GM23338 (cell line): Measurements from ENCODE around the gene MYO5A. TPM values are rescaled to one million over a fixed set of nuclear protein-coding genes. Genes with fewer than 3 reads are reported as not detected.

Source experiments
- ATAC-seq: fragments of 200-7000 bp; cut with Tn5 transposase; 3 replicates; pipeline ENCODE4 v1.9.1; 2020
- DNase-seq: peaks from one replicate; pipeline ENCODE4 v3.0.0-alpha.2; 2015; ENCODE audit warnings: low spot score
- H2AFZ ChIP-seq: fragments of 200-600 bp; sonication (generic); 2 replicates; pipeline ENCODE4 v1.8.0; 2016; ENCODE audit warnings: antibody characterized with exemption, mild to moderate bottlenecking, moderate library complexity
- H3F3A ChIP-seq: fragments of 200-600 bp; sonication (generic); replicated peaks from 2 replicates; pipeline ENCODE4 v1.8.0; 2017; ENCODE audit warnings: antibody characterized with exemption, mixed run types, low read depth
- H3K27ac ChIP-seq: fragments of 200-600 bp; sonication (generic); 2 replicates; pipeline ENCODE4 v1.6.1; 2016; ENCODE audit warnings: low read depth
- H3K27me3 ChIP-seq: fragments of 200-600 bp; sonication (generic); 2 replicates; pipeline ENCODE4 v1.8.0; 2016; ENCODE audit warnings: mild to moderate bottlenecking, mixed run types, moderate library complexity; ENCODE audit not compliant: insufficient read depth
- H3K36me3 ChIP-seq: fragments of 200-600 bp; sonication (generic); 2 replicates; pipeline ENCODE4 v1.8.0; 2016; ENCODE audit warnings: mild to moderate bottlenecking; ENCODE audit not compliant: insufficient read depth
- H3K4me1 ChIP-seq: fragments of 200-600 bp; sonication (generic); 2 replicates; pipeline ENCODE4 v1.8.0; 2016; ENCODE audit warnings: mild to moderate bottlenecking, moderate library complexity; ENCODE audit not compliant: insufficient read depth
- H3K4me2 ChIP-seq: fragments of 200-600 bp; sonication (generic); 2 replicates; pipeline ENCODE4 v1.7.1; 2017; ENCODE audit warnings: mixed run types
- H3K4me3 ChIP-seq: fragments of 200-600 bp; sonication (generic); 2 replicates; pipeline ENCODE4 v1.6.1; 2016; ENCODE audit warnings: mixed run types
- H3K79me2 ChIP-seq: fragments of 200-600 bp; sonication (generic); replicated peaks from 2 replicates; pipeline ENCODE4 v1.8.0; 2017; ENCODE audit warnings: mild to moderate bottlenecking; ENCODE audit not compliant: insufficient read depth
- H3K9me2 ChIP-seq: fragments of 200-600 bp; sonication (generic); 2 replicates; pipeline ENCODE4 v1.8.0; 2017; ENCODE audit not compliant: insufficient read depth
- H4K20me1 ChIP-seq: fragments of 200-600 bp; sonication (generic); replicated peaks from 2 replicates; pipeline ENCODE4 v1.8.0; 2017; ENCODE audit warnings: mild to moderate bottlenecking; ENCODE audit not compliant: insufficient read depth
- H3K27ac Mint-ChIP-seq: 2 replicates; pipeline ENCODE4 v1.8.0; 2020; ENCODE audit warnings: inconsistent platforms, mild to moderate bottlenecking, moderate library complexity, mixed read lengths
- H3K27me3 Mint-ChIP-seq: 3 replicates; pipeline ENCODE4 v1.8.0; 2022; ENCODE audit warnings: low read depth, mild to moderate bottlenecking, moderate library complexity, mixed read lengths, inconsistent platforms; ENCODE audit not compliant: insufficient read depth, poor library complexity
- H3K36me3 Mint-ChIP-seq: 3 replicates; pipeline ENCODE4 v1.8.0; 2021; ENCODE audit warnings: low read depth, mild to moderate bottlenecking, inconsistent platforms, moderate library complexity, mixed read lengths
- H3K4me1 Mint-ChIP-seq: 3 replicates; pipeline ENCODE4 v1.8.0; 2020; ENCODE audit warnings: mild to moderate bottlenecking, inconsistent platforms, mixed read lengths
- H3K4me3 Mint-ChIP-seq: 3 replicates; pipeline ENCODE4 v1.8.0; 2021; ENCODE audit warnings: moderate library complexity, mild to moderate bottlenecking, inconsistent platforms, mixed read lengths
- H3K9me3 Mint-ChIP-seq: 3 replicates; pipeline ENCODE4 v1.8.0; 2020; ENCODE audit warnings: moderate library complexity, mild to moderate bottlenecking, inconsistent platforms, mixed read lengths
- CREB1 ChIP-seq: fragments of 250-450 bp; sonication (Bioruptor Pico); IDR thresholded peaks from 2 replicates; pipeline ENCODE4 v1.5.0; 2020; ENCODE audit warnings: low read depth, mild to moderate bottlenecking, moderate library complexity
- CTCF ChIP-seq, 2 experiments: fragments of 200-600 bp in 1 of 2; sonication (generic) in 1 of 2; conservative IDR thresholded peaks; 2 replicates each; pipeline versions ENCODE4 v1.5.1 to v1.6.1; 2016 to 2017; ENCODE audit warnings: antibody characterized with exemption in 2 of 2, low read depth in 2 of 2, mild to moderate bottlenecking in 2 of 2, moderate library complexity in 1 of 2
- ETS1 ChIP-seq: IDR thresholded peaks from 2 replicates; pipeline ENCODE4 v1.6.1; 2016; ENCODE audit warnings: antibody characterized with exemption
- EZH2 ChIP-seq: fragments of 200-600 bp; sonication (generic); IDR thresholded peaks from one replicate; pipeline ENCODE4 v1.8.0; 2017; ENCODE audit warnings: antibody characterized with exemption, mild to moderate bottlenecking, low read depth; ENCODE audit not compliant: unreplicated experiment
- EZH2phosphoT487 ChIP-seq: fragments of 200-600 bp; sonication (generic); IDR thresholded peaks from one replicate; pipeline ENCODE4 v1.8.1; 2018; ENCODE audit warnings: antibody characterized with exemption; ENCODE audit not compliant: unreplicated experiment
- JUNB ChIP-seq: IDR thresholded peaks from one replicate; pipeline ENCODE4 v1.6.1; 2016; ENCODE audit warnings: antibody characterized with exemption; ENCODE audit not compliant: unreplicated experiment
- NANOG ChIP-seq: IDR thresholded peaks from 2 replicates; pipeline ENCODE4 v1.6.1; 2016; ENCODE audit warnings: antibody characterized with exemption, borderline replicate concordance
- POLR2AphosphoS5 ChIP-seq: IDR thresholded peaks from 2 replicates; pipeline ENCODE4 v1.6.1; 2016; ENCODE audit warnings: antibody characterized with exemption, low read depth
- REST ChIP-seq: IDR thresholded peaks from one replicate; pipeline ENCODE4 v1.6.1; 2018; ENCODE audit warnings: antibody characterized with exemption; ENCODE audit not compliant: unreplicated experiment
- STAT1 ChIP-seq: IDR thresholded peaks from one replicate; pipeline ENCODE4 v1.6.1; 2016; ENCODE audit warnings: antibody characterized with exemption; ENCODE audit not compliant: unreplicated experiment
- ZNF331 ChIP-seq: fragments of 250-450 bp; sonication (Bioruptor Pico); IDR thresholded peaks from 2 replicates; pipeline ENCODE4 v1.5.0; 2020; ENCODE audit warnings: low read depth, mild to moderate bottlenecking, moderate library complexity
- ZNF462 ChIP-seq: fragments of 250-450 bp; sonication (Bioruptor Pico); IDR thresholded peaks from 2 replicates; pipeline ENCODE4 v1.5.0; 2020; ENCODE audit warnings: mild to moderate bottlenecking, moderate library complexity
- polyA plus RNA-seq: library from polyadenylated mRNA; unstranded; fragments of >200 nt; fragmentation: Nextera tagmentation; extraction: Ambion mirVana; gene quantifications from 2 replicates; pipeline ENCODE4 v1.2.1, GENCODE V29; 2016
- total RNA-seq: library from RNA; depleted of rRNA; stranded (reverse); fragments of >200 nt; shearing (Covaris generic); gene quantifications from 2 replicates; pipeline ENCODE4 v1.2.3, GENCODE V29; 2014

Gene MYO5A
- total and polyA plus RNA-seq, 2 experiments from 2014 or later = 5.7 to 31.8 TPM

GRCh38 chr15:52326756-52327155, 201.9 kb downstream of the MYO5A start (continued):
- TF ChIP-seq ETS1 (no peak), JUNB (no peak), STAT1 (no peak), NANOG (no peak), ZNF331 (no peak), REST (no peak)

- peaks cover 7% of the 10 kb centered on the region for H3K36me3 Mint-ChIP-seq
- H3K4me1 ChIP-seq = no peaks in the 10 kb centered on the region
- H3K4me2 ChIP-seq = no peak overlapping the region
- H3K4me3 Mint-ChIP-seq = no peak overlapping the region
- no peaks in the 10 kb centered on the region for H3F3A ChIP-seq
- H3K27me3 ChIP-seq = no peaks in the 10 kb centered on the region
- H3K9me3 Mint-ChIP-seq = no peaks in the 10 kb centered on the region
- H2AFZ ChIP-seq = no peak overlapping the region
- H4K20me1 ChIP-seq = no peaks in the 10 kb centered on the region
- no peak overlapping the region for H3K4me3 ChIP-seq
- DNase-seq (no peak), ATAC-seq (no peak)
- H3K9me2 ChIP-seq = no peaks in the 10 kb centered on the region
- peaks cover 4% of the 10 kb centered on the region for H3K27me3 Mint-ChIP-seq
- H3K27ac Mint-ChIP-seq = no peak overlapping the region
- H3K79me2 ChIP-seq = no peaks in the 10 kb centered on the region
- H3K27ac ChIP-seq = no peak overlapping the region
- no peaks in the 10 kb centered on the region; the same call in 2 of the 3 replicates for H3K4me1 Mint-ChIP-seq
- no peaks in the 10 kb centered on the region for H3K36me3 ChIP-seq
- TF ChIP-seq ZNF462 (CRISPR knock-in tag) (no peak), JUNB (no peak), POLR2AphosphoS5 (no peak), CTCF (conservative IDR thresholded peaks at IDR 0.05; ENCODE audit: low read depth in 2 of 2) (no peak), EZH2 (no peak), EZH2phosphoT487 (no peak), STAT1 (no peak), NANOG (no peak), ETS1 (no peak), ZNF331 (no peak), CREB1 (CRISPR knock-in tag) (no peak)
Measured at GRCh38 chr15:52324109-52324508, 204.6 kb downstream of the MYO5A start.
